ENCODE measurements around the gene BRI3.

BRI3 gene

GRCh38 chr7:98287486-98287959 is 6.0 kb downstream of the BRI3 start:
- no peak overlapping the region for H2BK15ac ChIP-seq (ENCODE audit: low read depth, poor library complexity, severe bottlenecking)
- no peak overlapping the region for H4K91ac ChIP-seq (ENCODE audit: low read length)
- H3K4me1 ChIP-seq (ENCODE audit: control insufficient read depth, insufficient read depth, low read depth, low read length) = peaks cover 57% of the 10 kb centered on the region
- H2BK12ac ChIP-seq (ENCODE audit: low read length in 2 of 2) = no peak overlapping the region
- no peak overlapping the region for H2AFZ ChIP-seq (ENCODE audit: low read depth, low read length)
- H3K4me2 ChIP-seq (ENCODE audit: low read length, poor library complexity, severe bottlenecking) = no peak overlapping the region
- WGBS = 88% methylated on average over 10 of the region's 14 CpGs
- no peak overlapping the region for H2BK120ac ChIP-seq (ENCODE audit: low read depth, low read length)
- no peak overlapping the region for H2BK5ac ChIP-seq (ENCODE audit: low read depth, low read length, poor library complexity, severe bottlenecking)
- H3K14ac ChIP-seq (ENCODE audit: low read length in 2 of 2) = peak overlapping the region in 1 of 2 experiments; percentile 37
- H4K8ac ChIP-seq (ENCODE audit: low read length) = peak overlapping the region; percentile 51
- peaks cover 70 to 76% of the 10 kb centered on the region in 2 experiments for H3K36me3 ChIP-seq (ENCODE audit: control insufficient read depth in 1 of 2, insufficient read depth in 2 of 2, low read depth in 1 of 2, low read length in 2 of 2)
- H3K4me3 ChIP-seq (ENCODE audit: insufficient read depth in 1 of 2, low read depth in 1 of 2, low read length in 2 of 2) = peak overlapping the region in 1 of 2 experiments; percentile 91
- no peak overlapping the region for H3K23ac ChIP-seq (ENCODE audit: low read length in 2 of 2)
- DNase-seq = no peak
- H3K4ac ChIP-seq (ENCODE audit: low read depth in 1 of 2, low read length in 2 of 2) = no peak overlapping the region
- no peaks in the 10 kb centered on the region for H3K9me3 ChIP-seq (ENCODE audit: control insufficient read depth, low read length)
- H2AK5ac ChIP-seq (ENCODE audit: low read length, severe bottlenecking) = no peak overlapping the region
- peak overlapping the region in 1 of 2 experiments; percentile 48 for H3K18ac ChIP-seq (ENCODE audit: low read depth in 1 of 2, low read length in 2 of 2)
- no peaks in the 10 kb centered on the region for H3K27me3 ChIP-seq (ENCODE audit: control insufficient read depth in 1 of 2, insufficient read depth in 1 of 2, low read length in 2 of 2)
- H3K79me1 ChIP-seq (replicated peaks; ENCODE audit: low read length, poor library complexity, severe bottlenecking) = peaks cover 10% of the 10 kb centered on the region
- peak overlapping the region; percentile 95 for H3K9ac ChIP-seq (ENCODE audit: low read length)
- H3K27ac ChIP-seq (ENCODE audit: low read length, poor library complexity, severe bottlenecking) = no peak overlapping the region

DNA sequence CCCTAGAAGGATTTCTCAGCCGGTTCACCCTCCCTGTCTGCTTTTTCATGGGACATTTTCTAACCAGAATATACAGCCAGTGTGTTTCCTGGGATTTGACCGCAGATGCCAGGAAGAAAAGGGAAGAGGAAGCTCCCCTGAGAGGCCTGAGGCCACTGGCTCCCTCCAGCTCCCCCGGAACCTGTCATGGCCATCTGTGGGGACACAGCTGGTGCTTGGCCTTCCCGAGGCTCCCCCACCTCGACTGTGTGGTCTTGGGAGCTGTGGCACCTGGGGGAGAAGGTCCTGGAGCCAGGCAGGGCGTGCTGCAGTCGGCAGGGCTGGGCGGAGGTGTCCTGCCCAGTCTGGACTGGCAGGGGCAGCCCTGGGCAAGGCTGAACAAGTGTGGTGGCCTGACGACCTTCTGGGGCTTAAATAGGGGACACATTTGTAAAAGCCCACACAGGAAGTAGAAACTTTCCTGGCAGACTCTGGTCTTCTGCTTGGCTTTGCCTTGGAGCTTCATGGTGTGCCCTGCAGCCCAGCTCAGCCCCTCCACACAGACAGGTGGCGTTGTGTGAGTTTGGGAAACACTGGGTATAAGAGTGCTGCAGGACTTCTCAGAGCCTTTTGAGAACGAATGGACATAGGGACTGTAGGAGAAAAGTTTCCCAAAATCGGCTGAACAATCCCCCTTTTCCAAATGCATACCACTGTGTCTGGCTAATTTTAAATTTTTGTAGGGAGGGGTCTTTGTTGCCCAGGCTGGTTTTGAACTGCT is 6.8 kb downstream of the BRI3 start:
- no peak overlapping the region for H2AFZ ChIP-seq (ENCODE audit: low read depth, low read length)
- no peak overlapping the region for H3K4ac ChIP-seq (ENCODE audit: low read depth in 1 of 2, low read length in 2 of 2)
- DNase-seq = no peak
- H3K4me1 ChIP-seq (ENCODE audit: control insufficient read depth, insufficient read depth, low read depth, low read length) = peaks cover 57% of the 10 kb centered on the region
- peak overlapping the region in 1 of 2 experiments; percentile 11 for H3K18ac ChIP-seq (ENCODE audit: low read depth in 1 of 2, low read length in 2 of 2)
- H3K9me3 ChIP-seq (ENCODE audit: control insufficient read depth, low read length) = no peaks in the 10 kb centered on the region
- no peak overlapping the region for H3K4me2 ChIP-seq (ENCODE audit: low read length, poor library complexity, severe bottlenecking)
- H2BK12ac ChIP-seq (ENCODE audit: low read length in 2 of 2) = peak overlapping the region in 1 of 2 experiments; percentile 29
- no peak overlapping the region for H3K27ac ChIP-seq (ENCODE audit: low read length, poor library complexity, severe bottlenecking)
- H3K9ac ChIP-seq (ENCODE audit: low read length) = peak overlapping the region; percentile 22
- WGBS = 94% methylated on average over 12 of the region's 12 CpGs
- H4K8ac ChIP-seq (ENCODE audit: low read length) = no peak overlapping the region
- H3K27me3 ChIP-seq (ENCODE audit: control insufficient read depth in 1 of 2, insufficient read depth in 1 of 2, low read length in 2 of 2) = no peaks in the 10 kb centered on the region
- peaks cover 12% of the 10 kb centered on the region for H3K79me1 ChIP-seq (replicated peaks; ENCODE audit: low read length, poor library complexity, severe bottlenecking)
- no peak overlapping the region for H3K4me3 ChIP-seq (ENCODE audit: insufficient read depth in 1 of 2, low read depth in 1 of 2, low read length in 2 of 2)
- no peak overlapping the region for H3K14ac ChIP-seq (ENCODE audit: low read length in 2 of 2)
- no peak overlapping the region for H2BK15ac ChIP-seq (ENCODE audit: low read depth, poor library complexity, severe bottlenecking)
- H3K36me3 ChIP-seq (ENCODE audit: control insufficient read depth in 1 of 2, insufficient read depth in 2 of 2, low read depth in 1 of 2, low read length in 2 of 2) = peaks cover 70 to 79% of the 10 kb centered on the region in 2 experiments
- H2BK5ac ChIP-seq (ENCODE audit: low read depth, low read length, poor library complexity, severe bottlenecking) = no peak overlapping the region
- no peak overlapping the region for H2BK120ac ChIP-seq (ENCODE audit: low read depth, low read length)
- peak overlapping the region in 1 of 2 experiments; percentile 34 for H3K23ac ChIP-seq (ENCODE audit: low read length in 2 of 2)
- H4K91ac ChIP-seq (ENCODE audit: low read length) = peak overlapping the region; percentile 70
- peak overlapping the region; percentile 13 for H2AK5ac ChIP-seq (ENCODE audit: low read length, severe bottlenecking)

DNA sequence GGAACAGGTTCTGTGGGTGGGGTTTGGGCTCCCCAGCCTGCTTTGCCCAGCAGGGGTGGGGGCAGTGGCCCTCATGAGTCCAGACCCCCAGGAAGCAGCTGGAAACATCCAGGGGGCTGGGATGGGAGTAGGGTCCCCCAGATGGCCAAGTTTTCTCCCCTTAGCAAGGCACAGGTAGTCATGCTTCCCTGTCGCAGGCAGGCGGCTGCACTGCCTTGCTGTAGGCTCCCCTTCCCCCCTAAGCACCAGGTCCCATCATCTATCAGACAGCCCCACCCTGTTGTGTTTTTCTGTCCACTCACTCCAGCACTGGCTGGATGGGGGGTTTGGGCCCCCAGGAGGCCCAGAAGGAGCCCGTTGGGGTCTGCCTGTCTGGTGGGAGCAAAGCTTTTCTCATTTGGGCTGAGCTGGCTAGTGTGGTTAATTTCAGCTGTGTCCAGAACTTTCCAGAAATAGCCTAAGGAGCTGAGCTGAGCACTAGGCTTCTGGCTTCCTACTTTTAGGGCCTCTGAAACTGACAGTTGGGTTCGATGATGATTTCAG is 7.9 kb downstream of the BRI3 start:
- Histone ChIP-seq H2BK15ac (ENCODE audit: low read depth, poor library complexity, severe bottlenecking) (no peak overlapping the region), H4K91ac (ENCODE audit: low read length) (no peak overlapping the region), H2BK5ac (ENCODE audit: low read depth, low read length, poor library complexity, severe bottlenecking) (no peak overlapping the region), H3K14ac (ENCODE audit: low read length in 2 of 2) (no peak overlapping the region), H2AK5ac (ENCODE audit: low read length, severe bottlenecking) (peak overlapping the region; percentile 55), H3K27ac (ENCODE audit: low read length, poor library complexity, severe bottlenecking) (no peak overlapping the region), H3K9ac (ENCODE audit: low read length) (no peak overlapping the region), H2BK12ac (ENCODE audit: low read length in 2 of 2) (no peak overlapping the region), H3K27me3 (ENCODE audit: control insufficient read depth in 1 of 2, insufficient read depth in 1 of 2, low read length in 2 of 2) (no peaks in the 10 kb centered on the region), H3K4me2 (ENCODE audit: low read length, poor library complexity, severe bottlenecking) (no peak overlapping the region), H3K9me3 (ENCODE audit: control insufficient read depth, low read length) (no peaks in the 10 kb centered on the region), H3K4ac (ENCODE audit: low read depth in 1 of 2, low read length in 2 of 2) (no peak overlapping the region), H3K36me3 (ENCODE audit: control insufficient read depth in 1 of 2, insufficient read depth in 2 of 2, low read depth in 1 of 2, low read length in 2 of 2) (peaks cover 74 to 79% of the 10 kb centered on the region in 2 experiments), H4K8ac (ENCODE audit: low read length) (no peak overlapping the region), H3K18ac (ENCODE audit: low read depth in 1 of 2, low read length in 2 of 2) (no peak overlapping the region), H3K4me3 (ENCODE audit: insufficient read depth in 1 of 2, low read depth in 1 of 2, low read length in 2 of 2) (no peak overlapping the region), H2BK120ac (ENCODE audit: low read depth, low read length) (no peak overlapping the region), H3K79me1 (replicated peaks; ENCODE audit: low read length, poor library complexity, severe bottlenecking) (peaks cover 15% of the 10 kb centered on the region), H2AFZ (ENCODE audit: low read depth, low read length) (no peak overlapping the region), H3K23ac (ENCODE audit: low read length in 2 of 2) (peak overlapping the region in 1 of 2 experiments; percentile 87), H3K4me1 (ENCODE audit: control insufficient read depth, insufficient read depth, low read depth, low read length) (peaks cover 46% of the 10 kb centered on the region)
- DNase-seq = no peak
- 95% methylated on average over 4 of the region's 4 CpGs for WGBS

DNA sequence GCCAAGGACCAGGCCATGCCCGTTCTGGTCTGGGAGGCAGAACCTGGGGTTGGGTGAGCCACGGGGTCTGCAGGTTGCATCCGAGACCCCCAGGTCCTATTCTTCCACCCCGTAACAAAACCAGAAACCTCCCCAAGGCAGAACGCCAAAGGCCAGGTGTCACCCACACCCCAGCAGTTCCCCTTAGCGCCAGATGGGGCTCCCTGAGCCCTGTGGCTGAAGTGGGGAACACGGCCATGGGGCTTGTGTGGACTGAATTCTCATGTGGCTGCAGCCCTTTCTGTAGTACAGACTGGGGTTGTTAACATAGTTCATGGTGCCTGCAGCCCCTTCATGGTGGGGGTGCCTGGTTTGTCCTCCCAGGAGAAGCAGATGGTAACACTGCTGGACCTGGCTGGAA is 10.2 kb downstream of the BRI3 start:
- Histone ChIP-seq H2BK12ac (ENCODE audit: low read length in 2 of 2) (peak overlapping the region in 1 of 2 experiments; percentile 29), H2BK120ac (ENCODE audit: low read depth, low read length) (no peak overlapping the region), H2AFZ (ENCODE audit: low read depth, low read length) (no peak overlapping the region), H3K4me2 (ENCODE audit: low read length, poor library complexity, severe bottlenecking) (no peak overlapping the region), H3K27me3 (ENCODE audit: control insufficient read depth in 1 of 2, insufficient read depth in 1 of 2, low read length in 2 of 2) (no peaks in the 10 kb centered on the region), H3K36me3 (ENCODE audit: control insufficient read depth in 1 of 2, insufficient read depth in 2 of 2, low read depth in 1 of 2, low read length in 2 of 2) (peaks cover 84 to 87% of the 10 kb centered on the region in 2 experiments), H3K14ac (ENCODE audit: low read length in 2 of 2) (no peak overlapping the region), H3K79me1 (replicated peaks; ENCODE audit: low read length, poor library complexity, severe bottlenecking) (peaks cover 16% of the 10 kb centered on the region), H2BK15ac (ENCODE audit: low read depth, poor library complexity, severe bottlenecking) (no peak overlapping the region), H3K9ac (ENCODE audit: low read length) (no peak overlapping the region), H3K27ac (ENCODE audit: low read length, poor library complexity, severe bottlenecking) (peak overlapping the region; percentile 1), H4K91ac (ENCODE audit: low read length) (no peak overlapping the region), H2BK5ac (ENCODE audit: low read depth, low read length, poor library complexity, severe bottlenecking) (no peak overlapping the region), H3K18ac (ENCODE audit: low read depth in 1 of 2, low read length in 2 of 2) (no peak overlapping the region), H3K4ac (ENCODE audit: low read depth in 1 of 2, low read length in 2 of 2) (no peak overlapping the region), H2AK5ac (ENCODE audit: low read length, severe bottlenecking) (no peak overlapping the region), H3K4me1 (ENCODE audit: control insufficient read depth, insufficient read depth, low read depth, low read length) (peaks cover 33% of the 10 kb centered on the region), H3K23ac (ENCODE audit: low read length in 2 of 2) (no peak overlapping the region), H4K8ac (ENCODE audit: low read length) (no peak overlapping the region), H3K4me3 (ENCODE audit: insufficient read depth in 1 of 2, low read depth in 1 of 2, low read length in 2 of 2) (no peak overlapping the region), H3K9me3 (ENCODE audit: control insufficient read depth, low read length) (no peaks in the 10 kb centered on the region)
- 97% methylated on average over 7 of the region's 7 CpGs for WGBS
- no peak for DNase-seq
